BJ (cell line): ENCODE data around the gene PRSS53. TPM values are rescaled to one million over a fixed set of nuclear protein-coding genes. Genes with fewer than 3 reads are reported as not detected.

ENCODE experiments used
- CTCF ChIA-PET: fragments of 350-600 bp; formaldehyde crosslinking; extraction: SDS; loops from one replicate; lab custom pipeline; 2021; ENCODE audit warnings: antibody characterized with exemption, inconsistent platforms; lab: Yijun Ruan, JAX
- POLR2A ChIA-PET: fragments of 300-600 bp; sonication (Branson Sonifier 250); formaldehyde crosslinking; extraction: SDS; loops from one replicate; lab custom pipeline; 2021; ENCODE audit warnings: antibody characterized with exemption; lab: Charles Lee
- DNase-seq: peaks from one replicate; pipeline ENCODE4 v3.0.0-alpha.2; 2011; ENCODE audit warnings: low read depth
- H3K27me3 ChIP-seq: 2 replicates; pipeline ENCODE4 v1.6.0; 2011; ENCODE audit warnings: low read length; ENCODE audit not compliant: control insufficient read depth, insufficient read depth
- H3K36me3 ChIP-seq: 2 replicates; pipeline ENCODE4 v1.5.1; 2011; ENCODE audit warnings: low read length; ENCODE audit not compliant: control insufficient read depth, insufficient read depth
- H3K4me3 ChIP-seq: 2 replicates; pipeline ENCODE4 v1.5.1; 2011; ENCODE audit warnings: low read depth, mild to moderate bottlenecking, control low read depth, low read length
- polyA plus RNA-seq: library from polyadenylated mRNA; depleted of rRNA; stranded (reverse); fragments of >200 nt; gene quantifications from 2 replicates; pipeline ENCODE4 v1.2.3, GENCODE V29; 2011
- TF ChIP-seq, protein P1 (sequence below): IDR thresholded peaks from 2 replicates; pipeline ENCODE4 v1.5.1; 2011; ENCODE audit warnings: low read depth, mild to moderate bottlenecking, control low read depth, inconsistent platforms, low read length, moderate library complexity; ENCODE audit not compliant: insufficient read depth

The PRSS53 gene
- polyA plus RNA-seq, 1 experiment = 1.8 TPM

DNA sequence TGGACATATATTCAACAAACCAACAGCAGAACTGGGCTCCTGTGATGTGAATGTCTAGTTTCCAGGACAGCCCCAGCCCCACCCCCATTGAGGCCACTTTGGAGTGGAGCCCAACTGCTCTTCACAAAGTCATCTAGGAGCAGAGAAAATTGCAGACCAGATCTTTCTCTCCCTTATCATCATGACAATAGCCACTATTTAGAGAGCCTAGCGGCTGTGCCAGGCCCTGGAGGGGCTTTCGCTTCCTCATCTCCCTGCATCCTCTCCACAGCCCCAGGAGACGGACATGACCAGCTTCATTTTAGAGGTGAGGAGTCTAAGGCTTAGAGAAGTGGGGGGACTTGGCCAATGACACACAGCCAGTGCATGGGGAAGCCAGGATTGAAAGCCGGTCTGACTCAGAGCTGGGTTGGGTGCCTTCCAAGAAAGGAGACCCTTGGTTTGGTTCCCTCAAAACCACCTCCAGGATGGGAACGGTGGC lies 45.4 kb upstream of the PRSS53 start:
- ChIA-PET CTCF (interaction anchor here (1.1 to 1.2 kb wide), 2 partner anchors 8 to 11 kb away, joined by 3 read pairs; no protein-coding TSS in a partner anchor), POLR2A (no interaction called here)
- TF ChIP-seq, protein P1, sequence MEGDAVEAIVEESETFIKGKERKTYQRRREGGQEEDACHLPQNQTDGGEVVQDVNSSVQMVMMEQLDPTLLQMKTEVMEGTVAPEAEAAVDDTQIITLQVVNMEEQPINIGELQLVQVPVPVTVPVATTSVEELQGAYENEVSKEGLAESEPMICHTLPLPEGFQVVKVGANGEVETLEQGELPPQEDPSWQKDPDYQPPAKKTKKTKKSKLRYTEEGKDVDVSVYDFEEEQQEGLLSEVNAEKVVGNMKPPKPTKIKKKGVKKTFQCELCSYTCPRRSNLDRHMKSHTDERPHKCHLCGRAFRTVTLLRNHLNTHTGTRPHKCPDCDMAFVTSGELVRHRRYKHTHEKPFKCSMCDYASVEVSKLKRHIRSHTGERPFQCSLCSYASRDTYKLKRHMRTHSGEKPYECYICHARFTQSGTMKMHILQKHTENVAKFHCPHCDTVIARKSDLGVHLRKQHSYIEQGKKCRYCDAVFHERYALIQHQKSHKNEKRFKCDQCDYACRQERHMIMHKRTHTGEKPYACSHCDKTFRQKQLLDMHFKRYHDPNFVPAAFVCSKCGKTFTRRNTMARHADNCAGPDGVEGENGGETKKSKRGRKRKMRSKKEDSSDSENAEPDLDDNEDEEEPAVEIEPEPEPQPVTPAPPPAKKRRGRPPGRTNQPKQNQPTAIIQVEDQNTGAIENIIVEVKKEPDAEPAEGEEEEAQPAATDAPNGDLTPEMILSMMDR = no peak
- Histone ChIP-seq H3K27me3 (no peaks in the 10 kb centered on the region), H3K4me3 (no peak overlapping the region), H3K36me3 (no peaks in the 10 kb centered on the region; the same call in 1 of the 2 replicates)
- DNase-seq = no peak

DNA sequence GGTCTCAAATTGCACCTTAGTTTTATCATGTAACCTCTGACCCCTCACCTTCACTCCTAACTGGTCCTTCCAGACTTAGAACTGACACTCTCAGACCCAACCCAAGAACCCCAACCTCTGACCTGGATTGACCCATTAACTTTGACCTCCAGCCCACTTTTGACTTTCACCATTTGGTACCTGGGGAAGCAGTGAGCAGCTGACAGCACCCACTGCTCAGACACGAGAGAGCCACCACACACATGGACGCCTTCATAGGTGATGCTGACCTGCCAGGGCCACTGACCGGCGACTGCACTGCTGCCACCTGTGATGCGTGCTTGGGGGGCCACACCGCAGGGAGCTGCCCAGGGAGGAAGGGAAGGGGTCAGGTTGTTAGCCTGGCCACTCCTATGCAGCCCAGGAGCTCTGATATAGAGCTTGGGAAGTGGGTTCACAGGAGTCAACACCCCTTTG lies 44.3 kb upstream of the PRSS53 start:
- no peak for DNase-seq
- H3K27me3 ChIP-seq = no peaks in the 10 kb centered on the region
- TF ChIP-seq, protein P1 = no peak
- ChIA-PET CTCF (interaction anchor here (1.2 to 2.9 kb wide), 2 partner anchors 10 kb away, joined by 3 to 12 read pairs; no protein-coding TSS in a partner anchor), POLR2A (no interaction called here)
- no peak overlapping the region for H3K4me3 ChIP-seq
- no peaks in the 10 kb centered on the region; the same call in 1 of the 2 replicates for H3K36me3 ChIP-seq

DNA sequence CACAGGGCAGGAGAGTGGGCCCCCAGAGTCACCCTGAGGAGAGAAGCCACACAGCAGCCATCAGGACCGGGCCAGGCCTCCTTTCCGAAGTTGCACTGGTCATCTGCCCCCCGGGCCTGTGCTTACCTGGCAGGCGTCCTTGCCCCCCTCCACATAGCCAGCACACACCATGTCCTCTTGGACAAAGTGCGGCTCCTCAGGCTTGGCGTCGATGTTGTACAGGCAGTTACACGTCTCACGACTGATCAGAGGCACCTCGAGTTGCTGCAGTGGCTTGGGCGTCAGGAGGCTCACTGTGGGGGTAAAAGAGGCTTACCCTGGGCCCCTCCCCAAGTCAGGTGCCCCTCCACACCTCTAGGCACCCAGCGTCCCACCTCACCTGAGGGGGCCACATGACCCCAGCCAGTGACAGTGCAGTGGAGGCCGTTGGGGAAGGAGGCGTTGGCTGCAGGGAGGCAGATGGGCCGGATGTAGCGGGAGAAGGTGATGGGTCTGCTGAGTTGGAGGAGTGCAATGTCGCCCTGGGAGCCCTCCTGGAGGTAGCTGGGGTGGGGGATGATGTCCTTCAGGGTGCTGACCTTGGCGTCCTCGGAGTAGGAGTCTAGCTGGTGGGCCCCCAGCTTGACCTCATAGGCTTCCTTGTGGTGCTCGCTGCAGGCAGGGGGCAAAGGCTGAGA lies 43.7 kb upstream of the PRSS53 start:
- no peak overlapping the region for H3K4me3 ChIP-seq
- H3K27me3 ChIP-seq = no peaks in the 10 kb centered on the region
- peaks cover 1% of the 10 kb centered on the region; the same call in 1 of the 2 replicates for H3K36me3 ChIP-seq
- CTCF ChIA-PET = interaction anchor here (2.9 kb wide), 1 partner anchor 10 kb away, joined by 12 read pairs; no protein-coding TSS in a partner anchor
- DNase-seq = no peak
- TF ChIP-seq, protein P1 = no peak
- POLR2A ChIA-PET = no interaction called here

DNA sequence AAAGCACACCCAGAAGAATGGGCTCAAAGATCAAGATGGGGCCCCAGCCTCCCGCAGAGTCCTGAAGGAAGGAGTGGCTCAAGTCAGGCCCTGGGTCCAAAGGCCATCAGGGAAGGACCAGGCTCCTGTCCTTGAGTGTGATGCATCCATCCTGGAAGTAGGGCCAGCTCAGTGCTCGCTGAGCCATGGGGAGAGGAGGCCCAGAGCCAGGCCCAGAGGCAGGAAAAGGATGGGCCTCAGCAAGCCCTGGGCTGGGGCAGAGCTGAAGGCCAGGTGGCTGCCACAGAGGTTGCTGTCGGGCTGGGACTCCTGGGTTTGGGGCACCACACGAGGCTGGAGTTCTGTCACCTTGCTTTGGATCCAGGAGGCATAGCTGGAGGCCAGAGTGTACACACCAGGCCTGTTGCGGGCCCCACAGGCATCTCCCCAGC lies 43.1 kb upstream of the PRSS53 start:
- Histone ChIP-seq H3K27me3 (no peaks in the 10 kb centered on the region), H3K4me3 (no peak overlapping the region), H3K36me3 (peaks cover 5% of the 10 kb centered on the region)
- TF ChIP-seq, protein P1 = no peak
- ChIA-PET POLR2A (no interaction called here), CTCF (interaction anchor here (2.9 kb wide), 1 partner anchor 11 kb away, joined by 12 read pairs; no protein-coding TSS in a partner anchor)
- DNase-seq = no peak

DNA sequence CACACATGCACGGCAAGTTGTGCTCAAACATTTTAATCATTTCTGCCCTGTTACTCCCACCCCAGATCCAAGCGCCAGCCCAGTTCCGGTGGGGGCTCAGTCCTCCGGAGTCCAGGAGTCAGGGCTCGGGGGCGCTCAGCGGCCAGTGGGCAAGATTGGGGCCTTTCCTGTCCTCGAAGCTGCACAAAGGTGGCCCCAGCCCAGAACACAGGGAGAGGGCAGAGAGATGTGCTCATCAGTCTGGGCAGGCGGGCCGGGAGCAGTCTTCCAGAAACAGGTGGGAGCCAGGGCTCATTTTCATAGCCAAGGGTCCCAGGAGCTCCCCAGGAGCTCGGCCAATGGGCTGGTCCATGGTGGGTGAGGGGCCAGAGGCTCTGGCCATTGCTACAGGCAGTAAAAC lies 42.7 kb upstream of the PRSS53 start:
- H3K4me3 ChIP-seq = no peak overlapping the region
- POLR2A ChIA-PET = no interaction called here

More for the DNA sequence above, 42.7 kb upstream of the PRSS53 start:
- Histone ChIP-seq H3K27me3 (no peaks in the 10 kb centered on the region), H3K36me3 (peaks cover 6% of the 10 kb centered on the region)
- DNase-seq = no peak
- CTCF ChIA-PET = interaction anchor here (2.9 kb wide), 1 partner anchor 11 kb away, joined by 12 read pairs; no protein-coding TSS in a partner anchor
- TF ChIP-seq, protein P1 = no peak
